Activated CD4-positive, alpha-beta T cell treated with anti-CD3 and anti-CD28 coated beads, Interleukin-2, amount 50 U/mL, for 24 hours (primary cell): ENCODE measurements around the gene NPC1L1.

Experiments
- DNase-seq, 2 donors: peaks; one replicate each; pipeline ENCODE4 v3.0.0-alpha.2; 2020; ENCODE audit warnings: low read depth in 1 of 2, low spot score in 1 of 2

The NPC1L1 gene

GRCh38 chr7:44472843-44473242 is 68.3 kb downstream of the NPC1L1 start:
- no peak for DNase-seq

DNA sequence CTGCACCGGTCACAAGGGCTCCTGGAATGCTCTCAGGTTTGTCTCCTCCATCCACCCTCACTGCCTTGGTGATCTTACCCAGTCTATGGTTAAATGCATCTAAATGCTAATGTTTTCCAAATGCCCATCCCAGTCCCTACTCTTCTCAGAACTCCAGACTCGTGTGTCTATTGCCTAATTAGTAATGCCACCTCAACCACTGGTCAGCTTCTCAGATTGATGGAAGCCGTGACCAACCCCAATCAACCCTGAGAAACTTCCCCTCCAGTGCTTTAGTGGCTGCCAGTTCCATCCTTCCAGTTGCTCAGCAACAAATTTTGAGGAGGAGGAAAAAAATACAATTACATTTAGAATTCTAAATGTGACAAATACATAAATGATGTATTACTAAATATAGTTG is 69.3 kb downstream of the NPC1L1 start:
- no peak for DNase-seq

- DNase-seq = no peak
Measured at GRCh38 chr7:44471436-44471835, 69.7 kb downstream of the NPC1L1 start.

DNA sequence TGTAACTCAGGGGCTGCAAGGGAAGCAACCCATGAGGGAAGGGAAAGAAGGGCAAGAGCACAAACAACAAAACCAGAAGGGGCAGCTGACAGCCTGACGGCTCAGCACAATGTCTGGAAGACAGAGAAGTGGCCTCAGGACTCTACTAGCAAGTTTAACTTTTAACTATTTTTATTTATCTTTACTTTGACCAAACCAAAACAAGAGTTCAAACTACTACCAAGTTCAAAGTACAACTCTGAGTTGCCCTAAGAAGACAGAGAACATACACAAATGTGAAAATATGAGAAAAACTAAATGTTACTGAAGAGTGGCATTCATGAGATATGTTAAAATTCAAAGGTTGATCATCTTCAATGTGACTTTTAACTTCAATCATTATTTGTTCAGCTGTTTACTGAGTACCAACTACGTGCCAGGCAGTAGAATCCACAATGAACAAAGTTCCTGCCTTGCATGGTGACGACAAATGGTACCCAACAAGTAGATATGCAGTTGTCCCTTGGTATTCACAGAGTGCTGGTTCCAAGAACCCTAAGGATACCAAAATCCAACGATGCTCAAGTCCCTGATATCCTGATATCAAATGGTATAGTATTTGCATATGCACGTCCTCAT is 70.4 kb downstream of the NPC1L1 start:
- DNase-seq = no peak

- DNase-seq = no peak
Measured at GRCh38 chr7:44470135-44470479, 71.0 kb downstream of the NPC1L1 start.

DNA sequence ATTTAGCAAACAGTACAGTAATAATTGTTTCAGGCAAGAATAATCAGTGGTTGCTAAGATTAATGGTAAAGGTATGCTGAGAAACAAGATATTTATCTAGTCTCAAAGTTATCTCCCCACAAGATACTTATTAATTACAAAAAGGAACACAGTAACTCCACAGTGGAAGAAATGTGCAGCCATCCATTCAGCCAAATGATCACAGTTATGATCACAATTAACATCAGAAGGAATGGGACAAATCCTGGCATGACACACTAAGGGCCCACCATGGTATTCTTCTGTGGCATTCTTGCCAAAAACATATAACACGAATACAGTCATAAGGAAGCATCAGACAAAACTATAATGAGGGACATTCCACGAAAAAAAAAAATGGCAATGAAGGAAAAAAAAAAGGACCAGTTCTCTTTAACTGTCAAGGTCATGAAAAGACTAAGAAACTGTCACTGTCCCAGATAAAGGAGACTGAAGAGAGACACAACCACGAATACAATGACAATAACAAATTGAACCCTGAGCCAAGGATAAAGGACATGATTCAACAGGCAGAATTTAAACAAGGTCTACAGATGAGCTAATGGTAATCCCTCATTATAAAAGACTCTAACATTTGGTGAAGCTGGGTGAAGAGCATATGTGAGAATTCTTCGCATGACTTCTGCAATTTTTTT is 71.5 kb downstream of the NPC1L1 start:
- no peak for DNase-seq

DNA sequence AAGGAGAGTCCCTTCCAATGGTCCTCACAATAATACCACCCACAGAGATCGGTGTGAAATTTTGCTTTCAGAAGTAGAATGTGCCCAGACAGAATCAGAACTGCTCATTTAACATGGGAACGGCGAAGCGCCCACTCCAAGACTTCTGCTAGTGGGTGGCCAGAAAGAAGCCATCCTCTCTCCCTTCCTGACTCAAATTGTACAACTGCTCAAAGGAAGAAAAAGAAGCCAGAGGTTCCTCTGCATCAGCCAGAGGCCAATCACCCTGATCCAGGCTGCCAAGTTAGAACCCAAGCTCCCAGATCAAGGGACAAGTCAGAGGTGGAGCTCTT is 73.9 kb downstream of the NPC1L1 start:
- no peak for DNase-seq

DNA sequence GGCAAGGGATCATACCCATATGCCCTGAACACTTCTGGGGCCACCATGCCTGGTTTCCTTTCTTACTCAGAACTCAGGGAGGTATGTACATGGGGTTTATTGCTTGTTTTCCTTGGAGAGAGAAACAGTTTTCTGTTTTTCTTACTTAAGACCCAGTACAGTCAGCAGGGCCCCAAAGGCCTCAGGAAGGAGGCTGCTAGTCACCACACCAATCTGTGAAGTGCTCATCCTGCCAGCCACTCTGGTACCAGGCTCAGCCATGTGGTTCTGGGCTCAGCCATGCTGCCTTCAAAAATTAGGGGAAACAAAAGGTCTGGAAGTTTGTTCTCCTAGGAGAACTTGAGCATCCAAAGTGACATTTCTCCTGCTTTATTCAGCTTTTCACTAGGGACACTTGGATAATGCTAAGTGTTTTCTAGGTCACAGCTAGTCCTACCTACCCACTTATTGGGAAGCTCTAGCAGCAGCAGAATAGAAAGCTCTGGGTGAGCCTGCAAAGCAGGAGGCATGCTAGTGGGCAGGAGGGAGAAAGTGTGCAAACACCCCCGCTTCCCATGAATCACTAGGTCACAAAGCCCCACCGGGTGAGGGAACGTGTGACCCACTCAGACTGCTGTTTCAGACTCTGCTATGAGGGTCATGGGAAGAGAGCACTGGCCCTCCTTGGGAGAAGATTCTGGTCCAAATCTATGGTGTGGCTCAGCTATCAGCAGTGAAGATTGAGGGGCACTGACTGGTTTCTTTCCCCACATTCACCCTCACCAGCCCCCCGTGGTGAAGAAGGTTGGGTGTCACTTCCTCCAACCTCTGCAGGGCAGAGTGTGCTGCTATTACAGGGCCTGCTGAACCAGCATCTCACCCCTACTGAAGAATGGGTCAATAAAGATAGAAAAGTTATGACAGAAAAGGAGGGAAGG is 74.6 kb downstream of the NPC1L1 start:
- no peak for DNase-seq

DNA sequence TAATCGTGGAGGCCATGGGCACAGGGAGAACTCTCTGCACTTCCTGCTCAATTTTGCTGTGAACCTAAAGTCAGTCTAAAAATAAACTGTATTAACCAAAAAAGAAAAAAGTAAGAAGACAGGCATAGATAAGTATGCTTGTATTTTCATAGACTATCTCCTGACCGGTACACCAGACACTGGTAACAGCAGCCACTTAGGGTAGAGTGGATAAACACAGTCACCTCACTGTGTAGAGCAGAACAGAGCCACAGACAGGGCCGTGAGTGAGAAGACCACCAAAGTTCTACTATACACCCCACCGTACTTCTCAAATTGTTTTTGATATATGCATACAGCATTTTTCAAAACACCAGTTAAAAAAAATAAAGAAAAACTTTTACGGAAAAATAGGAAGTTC is 75.6 kb downstream of the NPC1L1 start:
- no peak for DNase-seq

DNA sequence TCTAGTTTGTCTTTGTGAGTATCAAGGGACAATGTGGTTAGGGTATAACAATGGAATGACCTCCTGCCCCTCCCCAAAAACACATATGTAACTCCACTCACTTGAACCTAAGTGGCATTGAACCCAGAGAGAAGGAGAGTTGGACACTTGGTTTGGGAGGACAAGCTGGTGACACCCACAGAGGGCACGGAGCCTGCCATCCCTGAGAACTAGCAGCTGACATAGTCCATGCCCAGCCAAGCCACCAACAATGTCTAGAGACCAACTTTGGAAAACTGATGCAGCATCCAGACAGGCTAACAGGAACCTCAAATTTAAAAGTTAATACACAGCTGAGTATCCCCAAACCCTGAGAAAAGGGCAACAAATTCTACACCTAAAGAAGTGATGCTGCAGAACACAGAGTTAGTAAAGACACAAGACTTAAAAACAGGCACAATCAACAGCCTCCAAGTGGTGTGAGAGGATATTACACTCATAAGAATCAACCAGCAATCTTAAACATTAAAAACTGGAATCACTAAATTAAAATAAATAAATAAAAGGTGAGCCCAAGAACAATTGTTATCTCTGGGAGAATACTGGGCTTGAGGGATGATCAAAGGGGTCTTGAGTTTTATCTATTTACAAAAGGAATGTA is 77.8 kb downstream of the NPC1L1 start:
- no peak for DNase-seq
